OCI-LY3 (cell line): ENCODE measurements around the gene CHST12.

Source experiments
- CTCF ChIP-seq: fragments of 200-600, 300-600 bp; sonication (generic); IDR thresholded peaks from 2 replicates; pipeline ENCODE4 v1.5.1; 2014; ENCODE audit warnings: antibody characterized with exemption, low read length, low read depth
- EZH2phosphoT487 ChIP-seq: fragments of 200-600 bp; shearing (Covaris generic); IDR thresholded peaks from 2 replicates; pipeline ENCODE4 v1.6.1; 2018; ENCODE audit warnings: antibody characterized with exemption, mixed run types, low read depth

GRCh38 chr7:2476298-2476697 is 72.9 kb downstream of the CHST12 start, which contains the start of gene GRIFIN:
- TF ChIP-seq CTCF (no peak), EZH2phosphoT487 (no peak)
